ENCODE results near the gene LITAFD.
"Not testable (repeated sequence)": the region's sequence is repeated elsewhere in the genome, so short reads cannot be mapped to it uniquely, and the experiment has no call there.

LITAFD gene

DNA sequence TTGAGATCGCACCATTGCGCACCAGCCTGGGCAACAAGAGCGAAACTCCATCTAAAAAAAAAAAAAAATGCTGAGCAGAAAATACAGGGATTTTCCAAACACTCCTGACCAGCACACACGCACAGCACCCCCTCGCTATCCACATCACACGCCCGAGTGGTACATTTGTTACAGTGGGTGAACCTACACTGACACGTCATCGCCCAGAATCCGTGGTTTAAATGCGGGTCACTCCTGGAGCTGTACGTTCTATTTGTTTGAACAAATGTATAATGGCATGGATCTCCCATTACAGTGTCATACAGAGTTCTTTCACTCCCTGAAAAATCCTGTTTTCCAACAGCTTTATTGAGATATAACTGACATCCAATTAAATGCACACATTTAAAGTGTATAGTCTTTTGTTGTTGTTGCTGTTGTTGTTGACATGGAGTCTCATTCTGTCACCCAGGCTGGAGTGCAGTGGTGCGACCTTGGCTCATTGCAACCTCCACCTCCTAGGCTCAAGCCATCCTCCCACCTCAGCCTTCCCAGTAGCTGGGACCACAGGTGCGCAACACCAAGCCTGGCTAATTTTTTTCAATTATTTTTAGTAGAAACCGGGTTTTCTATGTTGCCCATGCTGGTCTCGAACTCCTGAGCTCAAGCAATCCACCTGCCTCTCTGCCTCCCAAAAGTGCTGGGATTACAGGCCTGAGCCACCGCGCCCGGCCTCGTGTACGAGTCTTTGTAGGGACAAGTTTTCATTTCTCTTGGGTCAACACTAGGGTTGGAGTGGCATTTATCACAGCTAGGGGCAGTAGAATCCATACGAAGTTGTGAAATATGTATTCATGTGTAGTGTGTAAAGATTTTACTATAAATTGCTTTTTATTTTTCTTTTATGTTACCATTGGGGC lies 8.9 kb upstream of the LITAFD start:
- DNase-seq = no peak

GRCh38 chr16:8873866-8874195 lies 8.3 kb upstream of the LITAFD start:
- DNase-seq = not testable (repeated sequence)

GRCh38 chr16:8874388-8874787 lies 7.8 kb upstream of the LITAFD start:
- no peak for DNase-seq

- DNase-seq = not testable (repeated sequence)
Measured at GRCh38 chr16:8875317-8875716, 6.8 kb upstream of the LITAFD start.

GRCh38 chr16:8877894-8878522 lies 4.1 kb upstream of the LITAFD start:
- no peak for DNase-seq

DNA sequence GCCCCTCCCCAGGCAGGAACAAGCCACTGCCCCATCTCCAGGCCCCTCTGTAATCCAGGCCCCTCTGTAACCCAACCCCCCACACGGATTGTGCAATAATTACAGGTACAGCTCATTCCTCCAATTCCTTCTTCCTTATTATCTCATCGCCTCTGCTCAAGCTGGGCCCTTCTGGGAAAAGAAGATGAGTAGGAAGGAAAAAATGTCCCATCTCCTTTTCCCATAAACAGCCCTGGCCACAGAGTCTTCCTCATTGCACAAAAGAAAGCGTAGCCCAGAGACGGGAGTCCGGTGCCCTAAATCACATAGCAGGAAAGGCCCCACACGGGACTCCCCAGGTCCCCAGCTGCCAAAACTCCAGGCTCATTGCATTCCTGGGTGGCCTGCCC lies 3.6 kb upstream of the LITAFD start:
- no peak for DNase-seq

DNA sequence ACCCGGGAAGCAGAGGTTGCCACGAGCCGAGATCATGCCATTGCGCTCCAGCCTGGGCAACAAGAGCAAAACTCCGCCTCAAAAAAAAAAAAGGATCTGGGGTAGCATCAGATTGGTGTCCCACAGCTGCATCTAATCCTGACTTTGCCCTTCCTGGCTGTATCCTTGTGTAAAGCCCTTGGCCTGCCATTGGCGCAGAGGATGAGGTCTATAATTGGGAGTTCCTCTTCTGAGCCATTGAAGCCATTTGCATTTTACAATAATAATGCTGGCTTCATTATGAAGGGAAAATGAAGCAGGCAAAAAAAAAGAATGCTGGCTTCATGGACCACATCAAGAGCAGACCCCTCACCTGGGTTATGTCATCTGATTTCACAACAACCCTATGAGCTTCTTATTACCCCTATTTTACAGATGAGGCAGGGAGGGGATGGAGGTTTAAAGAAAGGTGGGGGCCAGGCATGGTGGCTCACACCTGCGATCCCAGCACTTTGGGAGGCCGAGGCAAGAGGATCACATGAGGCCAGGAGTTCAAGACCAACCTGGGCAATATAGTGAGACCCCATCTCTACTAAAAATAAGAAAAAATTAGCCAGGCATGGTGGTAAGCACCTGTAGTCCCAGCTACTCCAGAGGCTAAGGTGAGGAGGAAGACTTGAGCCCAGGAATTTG lies 1.2 kb upstream of the LITAFD start:
- DNase-seq = no peak

- DNase-seq = no peak
Measured at GRCh38 chr16:8882725-8883377, 700 bp downstream of the LITAFD start.

GRCh38 chr16:8885674-8886592 lies 3.8 kb downstream of the LITAFD start:
- no peak for DNase-seq

DNA sequence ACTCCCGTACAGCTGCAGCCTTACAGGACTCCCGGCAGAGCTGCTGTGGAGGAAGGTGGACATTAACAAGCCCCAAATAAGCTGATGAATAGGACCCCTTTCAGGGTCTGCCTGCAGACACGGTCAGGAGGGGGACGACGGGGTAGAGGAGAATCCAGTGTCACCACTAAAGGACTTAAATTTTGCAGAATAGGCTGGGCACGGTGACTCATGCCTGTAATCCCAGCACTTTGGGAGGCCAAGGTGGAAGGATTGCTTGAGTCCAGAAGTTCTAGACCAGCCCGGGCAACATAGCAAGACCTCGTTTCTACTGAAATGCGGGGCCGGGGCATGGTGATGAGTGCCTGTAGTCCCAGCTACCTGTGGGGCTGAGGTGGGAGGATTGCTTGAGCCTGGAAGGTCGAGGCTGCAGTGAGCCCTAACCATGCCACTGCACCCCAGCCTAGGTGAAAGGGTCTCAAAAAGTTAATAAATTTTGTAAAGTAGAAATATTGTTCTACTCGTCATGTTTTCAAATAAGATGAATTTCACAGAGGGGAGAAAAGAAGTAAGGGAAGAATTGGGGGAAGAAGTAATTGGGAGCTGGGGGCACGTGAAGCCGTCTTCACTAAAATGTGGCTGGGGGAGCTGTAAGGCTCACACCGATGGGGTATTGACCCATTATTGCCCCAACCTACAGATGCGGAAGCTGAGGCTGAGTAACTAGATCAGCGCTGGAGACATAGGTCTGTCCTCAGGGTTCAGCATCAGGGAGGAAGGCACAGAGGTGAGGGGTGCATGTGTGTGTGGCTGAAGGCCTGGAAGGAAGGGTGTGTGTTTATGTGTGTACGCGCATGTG lies 4.7 kb downstream of the LITAFD start:
- DNase-seq = no peak

GRCh38 chr16:8887431-8887765 lies 5.2 kb downstream of the LITAFD start:
- no peak for DNase-seq

DNA sequence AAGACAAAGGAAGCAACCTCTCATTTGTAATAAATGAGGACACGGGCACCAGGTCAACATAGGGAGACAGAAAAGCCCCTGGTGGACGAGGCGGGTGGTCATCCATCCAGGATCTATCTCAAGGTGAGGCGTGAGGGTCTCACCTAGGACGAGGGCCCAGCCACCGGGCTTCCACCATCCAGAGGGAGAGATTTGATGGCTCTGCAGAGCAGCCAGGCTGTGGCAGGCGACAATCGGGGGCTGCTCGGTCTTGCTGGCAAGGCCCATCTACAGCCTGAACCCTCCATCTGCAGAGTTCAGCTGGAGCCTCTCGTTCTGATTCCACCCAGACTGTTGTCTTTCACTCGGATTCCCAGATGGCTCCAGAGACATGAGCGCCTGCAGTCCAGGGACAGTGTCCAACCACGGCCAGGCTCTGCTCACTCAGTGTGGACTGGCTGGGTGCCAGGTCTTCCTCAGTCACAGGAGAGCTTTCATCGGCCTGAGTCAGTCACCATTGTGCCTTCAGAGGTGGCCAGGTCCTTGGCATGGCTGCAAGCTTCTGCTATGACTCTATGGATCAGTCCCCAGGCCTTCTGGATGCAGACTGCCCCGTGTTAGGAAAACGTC lies 5.9 kb downstream of the LITAFD start:
- DNase-seq = no peak

DNA sequence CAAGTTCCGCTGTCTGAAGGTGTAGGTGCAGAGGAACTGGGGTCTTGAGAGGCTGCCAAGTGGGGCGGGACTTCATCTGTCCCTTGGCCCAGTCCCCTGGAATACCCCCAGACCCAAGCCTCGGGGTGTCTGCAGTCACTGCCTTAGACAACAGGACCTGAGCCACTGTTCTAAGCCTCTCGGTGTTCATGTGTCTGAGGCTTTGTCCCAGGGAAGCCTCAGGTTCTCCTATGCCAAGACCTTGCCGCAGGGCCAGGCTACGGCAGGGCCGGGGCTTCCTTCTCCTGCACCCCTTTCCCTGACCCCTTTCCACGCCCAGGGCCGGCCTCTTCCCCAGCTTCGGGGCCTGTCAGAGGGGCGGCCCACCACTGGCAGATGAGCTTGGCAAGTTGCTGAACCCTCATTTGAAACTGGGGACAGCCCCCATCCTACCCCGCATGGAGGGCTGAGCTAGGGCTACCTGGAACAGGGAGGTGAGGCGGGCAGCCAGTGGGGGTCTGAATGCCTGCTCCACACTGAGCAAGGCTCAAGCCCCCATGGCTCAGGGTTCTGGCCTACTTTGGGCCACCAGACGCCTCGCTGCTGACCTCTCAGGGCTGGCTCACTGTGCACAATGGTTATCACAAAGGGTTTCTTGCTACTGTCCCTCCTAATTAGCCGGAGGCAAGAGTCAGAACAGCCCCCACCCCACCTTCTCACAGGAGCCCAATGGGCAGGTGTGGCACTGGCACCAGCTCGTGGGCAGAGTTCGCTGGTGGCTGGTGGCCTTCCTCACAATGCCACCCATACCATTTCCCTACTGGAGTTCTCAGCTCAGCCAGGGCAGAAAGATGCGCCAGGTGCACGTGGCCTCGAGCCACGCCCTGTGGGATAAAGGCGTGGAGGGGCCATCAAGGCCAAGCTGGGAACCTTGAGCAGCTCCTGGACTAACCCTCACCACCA lies 7.1 kb downstream of the LITAFD start:
- DNase-seq = no peak

- DNase-seq = no peak
Measured at GRCh38 chr16:8889893-8890548, 7.9 kb downstream of the LITAFD start.

DNA sequence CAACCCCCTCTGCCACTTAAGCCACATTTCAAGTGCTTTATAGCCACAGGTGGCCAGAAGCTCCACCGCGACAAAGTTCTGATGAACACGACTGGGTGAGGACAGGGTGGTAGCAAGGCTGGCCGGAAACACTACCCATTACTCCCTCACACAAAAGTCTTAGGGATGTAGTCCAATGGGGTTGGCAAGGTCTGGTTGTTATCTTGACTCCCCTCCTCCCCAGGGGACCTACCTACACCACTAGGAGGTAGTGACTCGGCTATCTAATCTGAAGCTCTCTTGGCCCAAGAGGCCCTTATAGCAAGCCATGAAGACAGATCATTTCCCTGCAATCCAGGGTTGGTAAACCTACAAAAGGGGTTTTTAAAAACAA lies 8.4 kb downstream of the LITAFD start:
- DNase-seq = no peak

DNA sequence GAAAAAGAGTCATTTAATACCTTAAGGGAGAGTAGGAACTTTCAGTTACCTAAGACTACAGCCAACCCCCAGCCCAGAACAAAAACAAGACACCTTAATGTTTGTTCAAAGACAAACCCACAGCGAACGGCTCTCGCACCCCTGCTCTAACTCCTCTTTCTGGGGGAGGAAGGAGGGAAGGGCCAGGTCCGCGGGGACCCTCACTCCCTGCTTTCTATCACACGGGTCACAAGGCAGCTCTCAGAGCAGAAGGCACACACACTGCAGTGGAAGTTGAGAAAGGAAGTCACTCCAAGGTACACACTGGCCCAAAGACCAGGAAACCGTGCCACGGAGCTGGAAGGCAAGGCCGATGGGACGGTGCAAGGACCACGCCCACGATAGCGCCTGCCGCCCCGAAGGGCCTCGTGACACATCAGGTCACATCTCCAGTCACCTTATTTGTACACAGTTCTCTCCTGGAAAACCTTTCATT lies 10.0 kb downstream of the LITAFD start:
- DNase-seq = no peak

DNA sequence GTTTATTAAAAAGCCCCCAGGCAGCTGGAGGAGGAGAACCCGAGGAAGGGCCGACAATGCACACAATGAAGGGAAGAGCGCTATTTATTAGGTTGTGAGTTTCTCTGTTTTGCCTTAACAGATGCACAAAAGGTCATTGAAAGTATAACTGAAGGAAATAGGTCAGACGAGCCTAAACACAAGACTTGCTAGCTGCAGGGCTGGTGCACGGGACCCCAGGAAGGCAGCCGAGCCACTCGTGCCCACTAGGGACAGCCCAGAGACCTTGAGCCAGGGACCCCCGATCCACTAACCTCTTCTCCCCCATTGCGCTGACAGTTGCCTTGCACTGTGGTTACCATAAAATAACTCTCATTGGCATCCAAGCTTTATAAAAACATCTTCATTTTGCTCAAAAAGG lies 11.3 kb downstream of the LITAFD start:
- no peak for DNase-seq

GRCh38 chr16:8893976-8894690 lies 12.0 kb downstream of the LITAFD start:
- DNase-seq = no peak
